Tibial nerve (tissue), 4 donors: ENCODE data around the gene TTC12. TPM values are rescaled to one million over a fixed set of nuclear protein-coding genes. Genes with fewer than 3 reads are reported as not detected.

Source experiments
- DNase-seq, 2 donors: peaks; one replicate each; pipeline ENCODE4 v3.0.0-alpha.2; 2019; ENCODE audit warnings: low spot score in 2 of 2
- H3K27ac ChIP-seq, 4 donors: fragments of 200-600 bp; sonication (generic) in 3 of 4; one replicate each; pipeline ENCODE4 v1.5.1; 2017 to 2019; ENCODE audit warnings: mild to moderate bottlenecking in 1 of 4
- H3K27me3 ChIP-seq, 2 donors: fragments of 200-600 bp; sonication (generic) in 1 of 2; one replicate each; pipeline versions ENCODE4 v1.5.1 to v1.6.0; 2017 to 2019
- H3K36me3 ChIP-seq, 3 donors: fragments of 200-600 bp; sonication (generic); one replicate each; pipeline ENCODE4 v1.5.1; 2018 to 2019
- H3K4me1 ChIP-seq, 4 donors: fragments of 200-600 bp; sonication (generic) in 3 of 4; one replicate each; pipeline ENCODE4 v1.5.1; 2017 to 2019
- H3K4me3 ChIP-seq, 4 donors: fragments of 200-600 bp; sonication (generic) in 3 of 4; one replicate each; pipeline ENCODE4 v1.5.1; 2017 to 2019; ENCODE audit warnings: mild to moderate bottlenecking in 1 of 4, moderate library complexity in 1 of 4
- H3K9me3 ChIP-seq, 4 donors: fragments of 200-600 bp; sonication (generic) in 3 of 4; one replicate each; pipeline ENCODE4 v1.5.1; 2017 to 2019
- EP300 ChIP-seq, 2 donors: sonication (generic); formaldehyde crosslinking; IDR thresholded peaks; one replicate each; pipeline ENCODE4 v1.6.1; 2017; ENCODE audit warnings: antibody characterized with exemption in 2 of 2, mild to moderate bottlenecking in 1 of 2
- POLR2A ChIP-seq, 2 donors: fragments of 450-650 bp; IDR thresholded peaks; one replicate each; pipeline ENCODE4 v1.6.1; 2017; ENCODE audit warnings: antibody characterized with exemption in 2 of 2, mild to moderate bottlenecking in 2 of 2, moderate library complexity in 2 of 2
- WGBS, 2 donors: methylation state at CpG; one replicate each; pipeline ENCODE4 v1.1.5; 2018; 5-methylcytosine and 5-hydroxymethylcytosine counted together
- total RNA-seq, 4 donors: library from RNA; depleted of rRNA; stranded (reverse); fragments of >200 nt; gene quantifications; one replicate each; pipeline ENCODE4 v1.1.0, GENCODE V29; 2016
- TF ChIP-seq, protein P1 (sequence below), 5 experiments: fragments of 200-600 bp in 3 of 5; fragments of 450-650 bp in 2 of 5; sonication (generic) in 3 of 5; IDR thresholded peaks; one replicate each; pipeline ENCODE4 v1.5.1; 2016 to 2019; ENCODE audit warnings: antibody characterized with exemption in 5 of 5, mild to moderate bottlenecking in 3 of 5, moderate library complexity in 2 of 5

The TTC12 gene
- total RNA-seq, 4 donors from 2014 or later, result 10.2 to 29.7 (median 23.9) TPM

DNA sequence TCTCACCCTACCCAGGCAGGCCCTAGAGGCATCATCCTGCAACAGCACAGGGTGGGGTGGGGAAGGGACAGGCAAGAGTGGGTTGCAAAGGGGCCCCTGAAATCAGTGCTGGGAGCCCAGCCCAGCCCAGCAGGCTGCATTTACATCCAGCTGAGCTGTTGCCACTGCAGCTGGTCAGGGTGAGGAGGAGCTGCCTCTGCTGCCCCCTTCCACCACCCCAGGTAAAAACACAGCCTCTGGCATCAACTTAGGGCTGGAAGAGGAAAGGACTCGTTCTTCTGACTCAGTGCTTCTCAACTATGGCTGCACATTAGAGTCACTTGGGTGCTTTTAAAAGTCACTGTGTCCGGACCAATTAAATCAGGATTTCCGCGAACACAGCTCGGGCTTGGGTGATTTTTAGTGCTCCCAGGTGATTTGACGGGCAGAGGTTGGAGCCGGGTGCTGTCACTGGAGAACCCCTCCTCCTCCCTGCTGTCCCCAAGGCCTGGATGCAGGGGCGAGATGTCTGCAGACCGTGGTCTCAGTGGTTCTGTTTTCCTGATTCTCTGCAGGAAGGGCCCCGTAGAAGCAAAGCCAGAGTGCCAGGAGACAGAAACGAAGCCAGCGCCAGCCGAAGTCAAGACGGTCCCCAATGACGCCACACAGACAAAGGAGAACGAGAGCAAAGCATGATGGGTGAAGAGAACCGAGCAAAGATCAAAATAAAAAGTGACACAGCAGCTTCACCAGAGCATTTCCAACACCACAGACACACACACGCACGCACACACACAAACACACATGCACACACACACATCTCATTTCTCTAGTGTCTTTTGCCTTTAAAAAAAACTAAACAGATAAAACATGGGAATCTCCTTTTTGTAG, 39.4 kb upstream of the TTC12 start:
- TF ChIP-seq, protein P1, sequence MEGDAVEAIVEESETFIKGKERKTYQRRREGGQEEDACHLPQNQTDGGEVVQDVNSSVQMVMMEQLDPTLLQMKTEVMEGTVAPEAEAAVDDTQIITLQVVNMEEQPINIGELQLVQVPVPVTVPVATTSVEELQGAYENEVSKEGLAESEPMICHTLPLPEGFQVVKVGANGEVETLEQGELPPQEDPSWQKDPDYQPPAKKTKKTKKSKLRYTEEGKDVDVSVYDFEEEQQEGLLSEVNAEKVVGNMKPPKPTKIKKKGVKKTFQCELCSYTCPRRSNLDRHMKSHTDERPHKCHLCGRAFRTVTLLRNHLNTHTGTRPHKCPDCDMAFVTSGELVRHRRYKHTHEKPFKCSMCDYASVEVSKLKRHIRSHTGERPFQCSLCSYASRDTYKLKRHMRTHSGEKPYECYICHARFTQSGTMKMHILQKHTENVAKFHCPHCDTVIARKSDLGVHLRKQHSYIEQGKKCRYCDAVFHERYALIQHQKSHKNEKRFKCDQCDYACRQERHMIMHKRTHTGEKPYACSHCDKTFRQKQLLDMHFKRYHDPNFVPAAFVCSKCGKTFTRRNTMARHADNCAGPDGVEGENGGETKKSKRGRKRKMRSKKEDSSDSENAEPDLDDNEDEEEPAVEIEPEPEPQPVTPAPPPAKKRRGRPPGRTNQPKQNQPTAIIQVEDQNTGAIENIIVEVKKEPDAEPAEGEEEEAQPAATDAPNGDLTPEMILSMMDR (IDR thresholded peaks at IDR 0.05), result no peak
- TF ChIP-seq EP300 (IDR thresholded peaks at IDR 0.05), result no peak
- no peak for DNase-seq
- H3K4me1 ChIP-seq, result peaks cover 0 to 11% (median 0%) of the 10 kb centered on the region in 4 donors
- H3K27ac ChIP-seq, result peak overlapping the region in 1 of 4 donors; percentile 17
- H3K9me3 ChIP-seq, result no peaks in the 10 kb centered on the region
- peaks cover 0 to 21% (median 0%) of the 10 kb centered on the region in 3 donors for H3K36me3 ChIP-seq
- no peak overlapping the region for H3K4me3 ChIP-seq
- no peaks in the 10 kb centered on the region for H3K27me3 ChIP-seq
- 68 to 75% methylated on average over 19 of the region's 19 CpGs for WGBS, 2 donors

DNA sequence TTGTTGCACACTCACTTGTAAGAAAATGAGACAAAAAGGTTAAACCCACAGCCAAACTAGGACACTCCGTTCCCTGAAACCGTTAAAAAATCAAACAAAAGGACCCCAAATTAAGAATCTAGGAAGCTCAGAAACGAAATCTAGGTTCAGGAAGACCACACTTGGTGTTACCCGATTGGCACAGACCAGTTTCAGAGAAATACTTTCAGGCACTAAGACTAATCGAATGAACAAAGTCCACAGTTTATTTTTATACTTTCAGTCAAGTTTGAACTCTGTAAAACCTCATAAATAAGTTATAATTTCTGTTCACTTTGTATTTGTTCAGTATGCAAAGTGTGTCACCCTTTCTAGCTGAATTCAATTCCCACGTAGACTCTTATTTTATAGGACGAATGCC, 38.8 kb upstream of the TTC12 start:
- Histone ChIP-seq H3K27ac (peak overlapping the region in 1 of 4 donors; percentile 17), H3K9me3 (no peaks in the 10 kb centered on the region), H3K4me1 (peaks cover 0 to 11% (median 0%) of the 10 kb centered on the region in 4 donors), H3K36me3 (peaks cover 0 to 14% (median 0%) of the 10 kb centered on the region in 3 donors), H3K27me3 (no peaks in the 10 kb centered on the region), H3K4me3 (no peak overlapping the region)
- WGBS, 2 donors, result 50 to 63% methylated on average over 7 of the region's 7 CpGs
- no peak for DNase-seq
- TF ChIP-seq, protein P1 (IDR thresholded peaks at IDR 0.05), result no peak
- TF ChIP-seq POLR2A (IDR thresholded peaks at IDR 0.05) (no peak), EP300 (IDR thresholded peaks at IDR 0.05) (no peak)

DNA sequence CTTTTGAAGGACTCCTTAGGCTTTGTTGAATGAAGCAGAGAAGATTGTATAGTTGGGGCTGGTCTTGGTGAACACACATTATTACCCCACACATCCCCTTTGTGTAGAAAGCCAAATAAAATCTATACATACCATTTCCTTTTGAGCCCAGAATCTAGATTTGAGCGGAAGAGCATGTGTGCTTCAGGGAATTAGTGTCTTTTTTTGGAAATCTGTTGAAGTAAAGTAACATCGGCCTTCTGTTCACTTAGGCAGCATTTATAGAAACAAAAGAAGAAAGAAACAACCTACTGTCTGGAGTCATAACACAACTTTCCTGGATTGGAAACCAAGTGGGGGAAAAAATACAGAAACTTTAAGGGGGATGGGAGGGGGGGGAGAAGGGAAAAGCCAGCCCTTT, 37.9 kb upstream of the TTC12 start:
- WGBS, 2 donors, result 56 to 57% methylated on average over 2 of the region's 2 CpGs

DNA sequence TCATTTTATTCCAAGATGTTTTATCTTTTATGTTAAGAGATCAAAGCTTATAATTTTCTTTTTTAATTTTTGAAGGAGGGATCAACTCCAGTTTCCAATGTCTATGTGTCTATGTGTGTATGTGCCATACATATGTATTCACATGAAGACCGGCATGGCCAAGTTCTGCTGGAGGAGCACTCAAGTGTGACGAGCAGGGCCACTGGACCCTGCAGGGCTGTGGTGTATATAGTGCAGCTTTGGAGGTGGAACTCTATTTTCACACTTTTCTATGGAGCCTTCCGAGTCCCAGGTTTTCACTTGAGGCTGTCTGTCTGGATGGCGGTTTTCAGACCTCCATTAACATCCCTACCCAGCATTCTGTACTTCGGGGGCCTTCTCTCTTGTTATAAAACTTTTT, 36.5 kb upstream of the TTC12 start:
- no peak overlapping the region for H3K4me3 ChIP-seq
- DNase-seq, result no peak
- no peak overlapping the region for H3K27ac ChIP-seq
- H3K9me3 ChIP-seq, result no peaks in the 10 kb centered on the region
- WGBS, 2 donors, result 96 to 97% methylated on average over 5 of the region's 5 CpGs
- no peaks in the 10 kb centered on the region for H3K27me3 ChIP-seq
- no peak for TF ChIP-seq EP300 (IDR thresholded peaks at IDR 0.05)
- TF ChIP-seq POLR2A (IDR thresholded peaks at IDR 0.05), result no peak
- TF ChIP-seq, protein P1 (IDR thresholded peaks at IDR 0.05), result no peak
- H3K4me1 ChIP-seq, result peaks cover 0 to 11% (median 0%) of the 10 kb centered on the region in 4 donors
- H3K36me3 ChIP-seq, result peaks cover 0 to 7% (median 0%) of the 10 kb centered on the region in 3 donors

More for the DNA sequence above, 37.9 kb upstream of the TTC12 start:
- Histone ChIP-seq H3K27me3 (no peaks in the 10 kb centered on the region), H3K4me3 (no peak overlapping the region), H3K4me1 (peaks cover 0 to 11% (median 0%) of the 10 kb centered on the region in 4 donors), H3K9me3 (no peaks in the 10 kb centered on the region), H3K36me3 (peaks cover 0 to 13% (median 0%) of the 10 kb centered on the region in 3 donors), H3K27ac (no peak overlapping the region)
- no peak for DNase-seq
- no peak for TF ChIP-seq POLR2A (IDR thresholded peaks at IDR 0.05)
- TF ChIP-seq, protein P1 (IDR thresholded peaks at IDR 0.05), result no peak

DNA sequence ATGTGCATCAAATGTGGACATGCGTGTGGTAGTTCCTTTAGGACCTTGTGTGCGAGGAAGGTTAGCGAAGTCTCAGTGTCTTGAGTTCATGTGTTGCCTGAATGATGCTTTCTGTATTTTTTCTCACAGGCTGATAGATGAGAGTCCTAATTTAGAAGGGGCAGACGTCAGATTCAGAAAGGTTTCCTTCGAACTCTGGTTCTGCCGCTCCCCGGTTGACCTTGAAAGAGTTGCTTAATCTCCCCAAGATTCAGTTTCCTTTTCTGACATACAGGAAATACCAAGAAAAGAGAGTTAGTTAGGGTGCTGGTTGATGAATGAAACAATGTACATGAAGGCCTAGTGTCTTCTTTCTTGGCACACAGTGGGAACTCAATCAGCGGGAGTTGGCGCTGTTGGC, 35.9 kb upstream of the TTC12 start:
- DNase-seq, result no peak
- no peak for TF ChIP-seq EP300 (IDR thresholded peaks at IDR 0.05)
- TF ChIP-seq POLR2A (IDR thresholded peaks at IDR 0.05), result no peak
- TF ChIP-seq, protein P1 (IDR thresholded peaks at IDR 0.05), result no peak
- 88 to 90% methylated on average over 9 of the region's 9 CpGs for whole genome bisulfite sequencing, 2 donors
- H3K4me3 ChIP-seq, result no peak overlapping the region
- H3K4me1 ChIP-seq, result peaks cover 0 to 11% (median 0%) of the 10 kb centered on the region in 4 donors
- no peaks in the 10 kb centered on the region for H3K27me3 ChIP-seq
- no peak overlapping the region for H3K27ac ChIP-seq
- H3K36me3 ChIP-seq, result peaks cover 0 to 3% (median 0%) of the 10 kb centered on the region in 3 donors
- H3K9me3 ChIP-seq, result no peaks in the 10 kb centered on the region
